HepG2 (cell line): ENCODE data around the gene AAMP. TPM values are rescaled to one million over a fixed set of nuclear protein-coding genes. Genes with fewer than 3 reads are reported as not detected.

Experiments used
- ATF2 ChIP-seq: sonication (generic); formaldehyde crosslinking; IDR thresholded peaks from 2 replicates; pipeline ENCODE4 v1.4.0; 2020; ENCODE audit warnings: missing genetic modification reagents
- CBX5 ChIP-seq: sonication (generic); formaldehyde crosslinking; IDR thresholded peaks from 2 replicates; pipeline ENCODE4 v1.4.0; 2020; ENCODE audit warnings: missing genetic modification reagents, borderline replicate concordance
- CEBPG ChIP-seq: IDR thresholded peaks from 2 replicates; pipeline ENCODE4 v1.6.1; 2016
- DPF2 ChIP-seq: sonication (generic); formaldehyde crosslinking; IDR thresholded peaks from 2 replicates; pipeline ENCODE4 v1.4.0; 2020; ENCODE audit warnings: mild to moderate bottlenecking, low read depth, missing genetic modification reagents, borderline replicate concordance
- HDAC2 ChIP-seq: sonication (generic); formaldehyde crosslinking; IDR thresholded peaks from 2 replicates; pipeline ENCODE4 v1.4.0; 2020; ENCODE audit warnings: missing genetic modification reagents
- LCORL ChIP-seq, 2 experiments: fragments of 450-650 bp in 1 of 2; sonication (generic) in 1 of 2; formaldehyde crosslinking in 1 of 2; IDR thresholded peaks; 2 replicates each; pipeline versions ENCODE4 v1.5.0 to v1.6.1; 2017 to 2020; ENCODE audit warnings: antibody characterized with exemption in 1 of 2, missing genetic modification reagents in 1 of 2
- NCOR1 ChIP-seq: fragments of 200-600 bp; sonication (generic); IDR thresholded peaks from 2 replicates; pipeline ENCODE4 v1.7.0; 2017; ENCODE audit warnings: antibody characterized with exemption, low read length, borderline replicate concordance
- NFE2L1 ChIP-seq: sonication (generic); formaldehyde crosslinking; IDR thresholded peaks from 2 replicates; pipeline ENCODE4 v1.4.0; 2020; ENCODE audit warnings: missing genetic modification reagents, mild to moderate bottlenecking, borderline replicate concordance
- ZMYM4 ChIP-seq: sonication (generic); formaldehyde crosslinking; IDR thresholded peaks from 2 replicates; pipeline ENCODE4 v1.8.1; 2023; ENCODE audit warnings: mild to moderate bottlenecking, missing genetic modification reagents
- ZNF451 ChIP-seq: sonication (generic); formaldehyde crosslinking; IDR thresholded peaks from 2 replicates; pipeline ENCODE4 v1.5.0; 2020; ENCODE audit warnings: mild to moderate bottlenecking, missing genetic modification reagents
- ZNF782 ChIP-seq: sonication (generic); formaldehyde crosslinking; IDR thresholded peaks from 2 replicates; pipeline ENCODE4 v1.4.0; 2020; ENCODE audit warnings: missing genetic modification reagents, mild to moderate bottlenecking, borderline replicate concordance
- polyA plus RNA-seq, 8 experiments: library from polyadenylated mRNA; depleted of rRNA in 3 of 8; stranded (reverse) in 7 of 8; unstranded in 1 of 8; fragments of >200 nt; fragmentation: Illumina TruSeq in 4 of 8; extraction: Trizol in 4 of 8; gene quantifications; 2 replicates each; pipeline versions ENCODE4 v1.2.1 to v1.2.3, GENCODE V29; 2011 to 2016; ENCODE audit warnings: low read depth in 4 of 8, missing spikeins in 1 of 8, mixed read lengths in 1 of 8; ENCODE audit not compliant: insufficient read depth in 1 of 8
- total RNA-seq, 5 experiments: library from RNA; depleted of rRNA; stranded (reverse); fragments of >200 nt; fragmentation: Illumina TruSeq; extraction: Trizol; gene quantifications; 2 replicates each; pipeline ENCODE4 v1.2.3, GENCODE V29; 2016; ENCODE audit warnings: low read depth in 1 of 5
- TF ChIP-seq, protein P1 (sequence below): sonication (generic); IDR thresholded peaks from 2 replicates; pipeline ENCODE4 v1.6.1; 2016; ENCODE audit warnings: low read depth, borderline replicate concordance
- TF ChIP-seq, protein P2 (sequence below): sonication (generic); formaldehyde crosslinking; IDR thresholded peaks from 2 replicates; pipeline ENCODE4 v1.4.0; 2020; ENCODE audit warnings: missing genetic modification reagents
- TF ChIP-seq, protein P3 (sequence below): IDR thresholded peaks from 2 replicates; pipeline ENCODE4 v1.6.1; 2016; ENCODE audit warnings: low read depth, missing genetic modification reagents, missing compliant biosample characterization
- TF ChIP-seq, protein P4 (sequence below): sonication (generic); formaldehyde crosslinking; IDR thresholded peaks from 2 replicates; pipeline ENCODE4 v1.5.0; 2020; ENCODE audit warnings: missing genetic modification reagents

Gene AAMP
- total and polyA plus RNA-seq, 2 of the 13 experiments (the other 11 are each of a cell fraction or from before 2014, with no cell fraction given): 110 to 186 TPM

DNA sequence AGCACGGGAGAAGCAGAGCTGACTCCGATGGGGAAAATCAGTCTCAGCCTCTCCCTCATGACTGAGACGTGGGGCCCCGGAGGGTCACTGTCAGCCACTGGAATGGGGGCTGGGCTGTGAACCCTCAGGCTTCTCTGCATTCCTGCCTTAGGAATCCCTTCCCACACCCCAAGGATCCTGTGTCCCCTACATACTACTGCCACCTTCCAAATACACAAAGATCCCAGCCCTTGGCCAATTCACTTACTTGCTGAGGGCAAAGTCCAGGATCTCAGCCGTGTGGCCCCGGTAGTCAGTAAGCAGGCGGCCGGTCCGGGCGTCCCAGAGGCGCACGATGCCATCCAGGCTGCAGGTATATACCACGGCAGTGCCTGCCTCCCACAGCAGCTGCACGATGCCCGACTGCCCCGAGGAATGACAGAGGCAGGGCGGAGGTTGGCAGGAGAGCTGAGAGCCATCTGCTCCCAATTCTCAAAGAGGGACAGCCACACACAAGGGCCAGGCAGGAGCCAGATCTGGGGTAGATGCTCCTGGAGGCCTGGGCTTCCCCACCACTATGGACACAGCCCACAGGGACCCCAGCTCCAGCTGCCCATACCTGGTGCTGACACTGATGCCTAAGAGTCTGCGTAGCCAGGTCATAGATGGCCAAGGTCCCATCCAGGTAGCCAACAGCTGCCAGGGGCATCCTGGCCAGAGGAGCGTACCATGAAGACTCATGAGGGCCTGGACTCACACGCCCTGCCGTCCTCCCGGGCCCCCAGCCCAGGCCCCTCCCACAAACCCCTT, 5.0 kb downstream of the AAMP start (continued):
- peak; percentile 36; the same call in 1 of the 2 replicates for TF ChIP-seq HDAC2
- TF ChIP-seq ATF2 (CRISPR knock-in tag): 0 out of 2 replicates have a peak, but pooled peaks have one; percentile 18
- peak; percentile 56; the same call in 1 of the 2 replicates for TF ChIP-seq ZMYM4 (CRISPR knock-in tag)
- TF ChIP-seq CEBPG (CRISPR knock-in tag): peak; percentile 32; the same call in 1 of the 2 replicates
- 0 out of 2 replicates have a peak, but pooled peaks have one; percentile 19 for TF ChIP-seq DPF2 (CRISPR knock-in tag)
- 0 out of 2 replicates have a peak, but pooled peaks have one; percentile 52 for TF ChIP-seq NFE2L1 (CRISPR knock-in tag)
- peak; percentile 33; the same call in 1 of the 2 replicates for TF ChIP-seq NCOR1
- TF ChIP-seq LCORL (IDR thresholded peaks at IDR 0.05): no peak
- TF ChIP-seq LCORL (CRISPR knock-in tag; IDR thresholded peaks at IDR 0.05): peak; percentile 83
- TF ChIP-seq, protein P1, sequence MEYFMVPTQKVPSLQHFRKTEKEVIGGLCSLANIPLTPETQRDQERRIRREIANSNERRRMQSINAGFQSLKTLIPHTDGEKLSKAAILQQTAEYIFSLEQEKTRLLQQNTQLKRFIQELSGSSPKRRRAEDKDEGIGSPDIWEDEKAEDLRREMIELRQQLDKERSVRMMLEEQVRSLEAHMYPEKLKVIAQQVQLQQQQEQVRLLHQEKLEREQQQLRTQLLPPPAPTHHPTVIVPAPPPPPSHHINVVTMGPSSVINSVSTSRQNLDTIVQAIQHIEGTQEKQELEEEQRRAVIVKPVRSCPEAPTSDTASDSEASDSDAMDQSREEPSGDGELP: 0 out of 2 replicates have a peak, but pooled peaks have one; percentile 16
- TF ChIP-seq CBX5 (CRISPR knock-in tag): peak; percentile 35; the same call in 1 of the 2 replicates
- TF ChIP-seq, protein P2, sequence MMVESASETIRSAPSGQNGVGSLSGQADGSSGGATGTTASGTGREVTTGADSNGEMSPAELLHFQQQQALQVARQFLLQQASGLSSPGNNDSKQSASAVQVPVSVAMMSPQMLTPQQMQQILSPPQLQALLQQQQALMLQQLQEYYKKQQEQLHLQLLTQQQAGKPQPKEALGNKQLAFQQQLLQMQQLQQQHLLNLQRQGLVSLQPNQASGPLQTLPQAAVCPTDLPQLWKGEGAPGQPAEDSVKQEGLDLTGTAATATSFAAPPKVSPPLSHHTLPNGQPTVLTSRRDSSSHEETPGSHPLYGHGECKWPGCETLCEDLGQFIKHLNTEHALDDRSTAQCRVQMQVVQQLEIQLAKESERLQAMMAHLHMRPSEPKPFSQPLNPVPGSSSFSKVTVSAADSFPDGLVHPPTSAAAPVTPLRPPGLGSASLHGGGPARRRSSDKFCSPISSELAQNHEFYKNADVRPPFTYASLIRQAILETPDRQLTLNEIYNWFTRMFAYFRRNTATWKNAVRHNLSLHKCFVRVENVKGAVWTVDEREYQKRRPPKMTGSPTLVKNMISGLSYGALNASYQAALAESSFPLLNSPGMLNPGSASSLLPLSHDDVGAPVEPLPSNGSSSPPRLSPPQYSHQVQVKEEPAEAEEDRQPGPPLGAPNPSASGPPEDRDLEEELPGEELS (CRISPR knock-in tag): 0 out of 2 replicates have a peak, but pooled peaks have one; percentile 37
- peak; percentile 37; the same call in 1 of the 2 replicates for TF ChIP-seq ZNF782
- TF ChIP-seq, protein P3, sequence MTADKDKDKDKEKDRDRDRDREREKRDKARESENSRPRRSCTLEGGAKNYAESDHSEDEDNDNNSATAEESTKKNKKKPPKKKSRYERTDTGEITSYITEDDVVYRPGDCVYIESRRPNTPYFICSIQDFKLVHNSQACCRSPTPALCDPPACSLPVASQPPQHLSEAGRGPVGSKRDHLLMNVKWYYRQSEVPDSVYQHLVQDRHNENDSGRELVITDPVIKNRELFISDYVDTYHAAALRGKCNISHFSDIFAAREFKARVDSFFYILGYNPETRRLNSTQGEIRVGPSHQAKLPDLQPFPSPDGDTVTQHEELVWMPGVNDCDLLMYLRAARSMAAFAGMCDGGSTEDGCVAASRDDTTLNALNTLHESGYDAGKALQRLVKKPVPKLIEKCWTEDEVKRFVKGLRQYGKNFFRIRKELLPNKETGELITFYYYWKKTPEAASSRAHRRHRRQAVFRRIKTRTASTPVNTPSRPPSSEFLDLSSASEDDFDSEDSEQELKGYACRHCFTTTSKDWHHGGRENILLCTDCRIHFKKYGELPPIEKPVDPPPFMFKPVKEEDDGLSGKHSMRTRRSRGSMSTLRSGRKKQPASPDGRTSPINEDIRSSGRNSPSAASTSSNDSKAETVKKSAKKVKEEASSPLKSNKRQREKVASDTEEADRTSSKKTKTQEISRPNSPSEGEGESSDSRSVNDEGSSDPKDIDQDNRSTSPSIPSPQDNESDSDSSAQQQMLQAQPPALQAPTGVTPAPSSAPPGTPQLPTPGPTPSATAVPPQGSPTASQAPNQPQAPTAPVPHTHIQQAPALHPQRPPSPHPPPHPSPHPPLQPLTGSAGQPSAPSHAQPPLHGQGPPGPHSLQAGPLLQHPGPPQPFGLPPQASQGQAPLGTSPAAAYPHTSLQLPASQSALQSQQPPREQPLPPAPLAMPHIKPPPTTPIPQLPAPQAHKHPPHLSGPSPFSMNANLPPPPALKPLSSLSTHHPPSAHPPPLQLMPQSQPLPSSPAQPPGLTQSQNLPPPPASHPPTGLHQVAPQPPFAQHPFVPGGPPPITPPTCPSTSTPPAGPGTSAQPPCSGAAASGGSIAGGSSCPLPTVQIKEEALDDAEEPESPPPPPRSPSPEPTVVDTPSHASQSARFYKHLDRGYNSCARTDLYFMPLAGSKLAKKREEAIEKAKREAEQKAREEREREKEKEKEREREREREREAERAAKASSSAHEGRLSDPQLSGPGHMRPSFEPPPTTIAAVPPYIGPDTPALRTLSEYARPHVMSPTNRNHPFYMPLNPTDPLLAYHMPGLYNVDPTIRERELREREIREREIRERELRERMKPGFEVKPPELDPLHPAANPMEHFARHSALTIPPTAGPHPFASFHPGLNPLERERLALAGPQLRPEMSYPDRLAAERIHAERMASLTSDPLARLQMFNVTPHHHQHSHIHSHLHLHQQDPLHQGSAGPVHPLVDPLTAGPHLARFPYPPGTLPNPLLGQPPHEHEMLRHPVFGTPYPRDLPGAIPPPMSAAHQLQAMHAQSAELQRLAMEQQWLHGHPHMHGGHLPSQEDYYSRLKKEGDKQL (CRISPR knock-in tag): no peak
- 0 out of 2 replicates have a peak, but pooled peaks have one; percentile 17 for TF ChIP-seq ZNF451 (CRISPR knock-in tag)
- TF ChIP-seq, protein P4, sequence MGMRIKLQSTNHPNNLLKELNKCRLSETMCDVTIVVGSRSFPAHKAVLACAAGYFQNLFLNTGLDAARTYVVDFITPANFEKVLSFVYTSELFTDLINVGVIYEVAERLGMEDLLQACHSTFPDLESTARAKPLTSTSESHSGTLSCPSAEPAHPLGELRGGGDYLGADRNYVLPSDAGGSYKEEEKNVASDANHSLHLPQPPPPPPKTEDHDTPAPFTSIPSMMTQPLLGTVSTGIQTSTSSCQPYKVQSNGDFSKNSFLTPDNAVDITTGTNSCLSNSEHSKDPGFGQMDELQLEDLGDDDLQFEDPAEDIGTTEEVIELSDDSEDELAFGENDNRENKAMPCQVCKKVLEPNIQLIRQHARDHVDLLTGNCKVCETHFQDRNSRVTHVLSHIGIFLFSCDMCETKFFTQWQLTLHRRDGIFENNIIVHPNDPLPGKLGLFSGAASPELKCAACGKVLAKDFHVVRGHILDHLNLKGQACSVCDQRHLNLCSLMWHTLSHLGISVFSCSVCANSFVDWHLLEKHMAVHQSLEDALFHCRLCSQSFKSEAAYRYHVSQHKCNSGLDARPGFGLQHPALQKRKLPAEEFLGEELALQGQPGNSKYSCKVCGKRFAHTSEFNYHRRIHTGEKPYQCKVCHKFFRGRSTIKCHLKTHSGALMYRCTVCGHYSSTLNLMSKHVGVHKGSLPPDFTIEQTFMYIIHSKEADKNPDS (CRISPR knock-in tag): no peak
